ENCODE measurements around the gene SLC16A1.
"Not testable (repeated sequence)": the region's sequence is repeated elsewhere in the genome, so short reads cannot be mapped to it uniquely, and the experiment has no call there.

- not testable (repeated sequence) for TF ChIP-seq CTCF, POLR2A (IDR thresholded peaks at IDR 0.05)
These were observed 25.8 kb upstream of the SLC16A1 start for GRCh38 chr1:112981834-112982233.

Data from right lobe of liver (tissue), 4 donors.